CD4-positive, CD25-positive, alpha-beta regulatory T cell (primary cell): ENCODE results near the gene USF1. TPM values are rescaled to one million over a fixed set of nuclear protein-coding genes. Genes with fewer than 3 reads are reported as not detected.
"Not testable (repeated sequence)": the region's sequence is repeated elsewhere in the genome, so short reads cannot be mapped to it uniquely, and the experiment has no call there.

Experiments used
- ATAC-seq, 2 donors: fragments of 150-1000 bp; cut with Tn5 transposase; one replicate each; pipeline ENCODE4 v1.10.0; 2021; ENCODE audit warnings: low read depth in 2 of 2, moderate number of reproducible peaks in 2 of 2, moderate library complexity in 1 of 2
- DNase-seq, 3 donors: peaks; one replicate each; pipeline versions ENCODE4 v3.0.0 to v3.0.0-alpha.2; 2012 to 2022; ENCODE audit warnings: mixed read lengths in 1 of 3
- H3K27ac ChIP-seq: one replicate; pipeline ENCODE4 v1.7.0; 2013; ENCODE audit warnings: mild to moderate bottlenecking, low read length; ENCODE audit not compliant: insufficient read depth, poor library complexity, severe bottlenecking
- H3K27me3 ChIP-seq: one replicate; pipeline ENCODE4 v1.7.0; 2013; ENCODE audit warnings: low read length; ENCODE audit not compliant: control insufficient read depth, insufficient read depth
- H3K36me3 ChIP-seq: one replicate; pipeline ENCODE4 v1.7.0; 2013; ENCODE audit warnings: mild to moderate bottlenecking, low read length, moderate library complexity; ENCODE audit not compliant: control insufficient read depth, insufficient read depth
- H3K4me1 ChIP-seq: 2 replicates; pipeline ENCODE4 v1.7.0; 2013; ENCODE audit warnings: mild to moderate bottlenecking, low read length; ENCODE audit not compliant: insufficient read depth, control insufficient read depth, poor library complexity, severe bottlenecking
- H3K4me3 ChIP-seq: one replicate; pipeline ENCODE4 v1.7.0; 2013; ENCODE audit warnings: low read depth, mild to moderate bottlenecking, low read length, moderate library complexity
- H3K9me3 ChIP-seq, 2 experiments: 1 replicate in 1 of 2; 2 replicates in 1 of 2; pipeline ENCODE4 v1.7.0; 2013; ENCODE audit warnings: low read length in 2 of 2, mild to moderate bottlenecking in 1 of 2, moderate library complexity in 1 of 2; ENCODE audit not compliant: control insufficient read depth in 2 of 2
- H3K27ac Mint-ChIP-seq, 3 donors: one replicate each; pipeline ENCODE4 v1.8.0; 2020 to 2022; ENCODE audit warnings: mild to moderate bottlenecking in 3 of 3, mixed read lengths in 3 of 3, moderate library complexity in 2 of 3
- H3K27me3 Mint-ChIP-seq: one replicate; pipeline ENCODE4 v1.8.0; 2022; ENCODE audit warnings: mild to moderate bottlenecking, mixed read lengths
- H3K36me3 Mint-ChIP-seq: one replicate; pipeline ENCODE4 v1.8.0; 2020; ENCODE audit warnings: mixed read lengths
- H3K4me1 Mint-ChIP-seq, 4 donors: one replicate each; pipeline ENCODE4 v1.8.0; 2020 to 2022; ENCODE audit warnings: mixed read lengths in 4 of 4, mild to moderate bottlenecking in 1 of 4
- H3K4me3 Mint-ChIP-seq, 4 donors: one replicate each; pipeline ENCODE4 v1.8.0; 2020 to 2022; ENCODE audit warnings: mild to moderate bottlenecking in 4 of 4, mixed read lengths in 4 of 4, moderate library complexity in 3 of 4
- H3K9me3 Mint-ChIP-seq, 7 donors: one replicate each; pipeline ENCODE4 v1.8.0; 2020 to 2022; ENCODE audit warnings: mixed read lengths in 7 of 7, mild to moderate bottlenecking in 3 of 7, moderate library complexity in 2 of 7
- polyA plus RNA-seq, 4 donors: library from polyadenylated mRNA; unstranded; fragments of 300-500 nt; fragmentation: Illumina TruSeq; gene quantifications; one replicate each; pipeline ENCODE4 v1.2.3, GENCODE V29; 2021
- total RNA-seq: library from RNA; stranded (reverse); gene quantifications from one replicate; pipeline ENCODE4 v1.2.3, GENCODE V29; 2022

USF1 gene
- total and polyA plus RNA-seq, 5 donors from 2014 or later, result 4.2 to 102 (median 6.2) TPM

GRCh38 chr1:161020509-161021164 is 25.1 kb downstream of the USF1 start, which contains the start of gene F11R:
TSS of gene F11R (minus strand) at chr1:161021152. CDS start at chr1:161021073, 79 bp downstream.
- no peak for DNase-seq
- peaks cover 20% of the 10 kb centered on the region for H3K4me1 ChIP-seq
- Mint-ChIP-seq H3K36me3 (no peaks in the 10 kb centered on the region), H3K4me1 (peaks cover 11 to 33% (median 29%) of the 10 kb centered on the region in 4 donors), H3K4me3 (peak within 1 kb of the TSS; percentile 84 to 95 (median 92)), H3K27ac (peak within 1 kb of the TSS; percentile 86 to 89 (median 89)), H3K27me3 (peaks cover 8% of the 10 kb centered on the region), H3K9me3 (no peaks in the 10 kb centered on the region)
- peak within 1 kb of the TSS; percentile 48 for H3K27ac ChIP-seq
- ATAC-seq, result peak; percentile 5 to 19
- no peaks in the 10 kb centered on the region for H3K36me3 ChIP-seq
- H3K27me3 ChIP-seq, result no peaks in the 10 kb centered on the region
- no peaks in the 10 kb centered on the region for H3K9me3 ChIP-seq
- peak within 1 kb of the TSS; percentile 87 for H3K4me3 ChIP-seq

DNA sequence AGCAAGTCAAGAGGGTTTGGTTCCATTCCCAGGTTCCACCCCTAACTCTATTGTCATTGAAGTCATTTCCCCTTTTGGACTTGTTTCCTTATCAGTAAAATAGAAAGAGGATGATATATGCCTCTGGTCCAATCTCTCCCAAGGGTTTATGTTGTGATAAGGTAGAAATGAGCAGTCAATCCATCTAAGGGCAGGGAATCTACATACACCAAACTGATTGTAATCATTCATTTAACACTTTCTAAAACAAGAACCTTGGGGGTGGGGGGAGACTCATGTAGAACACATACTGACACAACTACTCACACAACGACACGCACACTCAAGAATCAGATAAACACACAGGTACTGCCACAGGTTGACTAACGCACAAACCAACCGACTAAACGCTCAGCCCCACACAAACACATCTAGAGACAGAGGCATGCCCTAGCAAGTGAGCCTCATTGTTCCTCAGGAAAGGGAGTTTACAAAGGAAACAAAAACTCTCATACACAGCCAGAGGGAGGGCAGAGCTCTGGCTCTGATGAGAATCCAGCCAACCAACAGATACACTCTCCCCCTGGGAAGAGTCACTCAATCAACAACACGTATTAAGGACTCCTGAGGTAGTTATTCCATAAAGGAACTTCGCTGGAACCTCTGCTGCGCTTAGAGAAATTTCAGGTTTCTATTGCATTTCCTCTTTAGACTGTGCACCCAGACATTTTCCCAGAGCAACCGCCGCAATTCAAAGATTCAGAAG is 25.9 kb downstream of the USF1 start:
- no peak for DNase-seq
- Mint-ChIP-seq H3K27me3 (peaks cover 8% of the 10 kb centered on the region), H3K4me1 (peaks cover 11 to 33% (median 29%) of the 10 kb centered on the region in 4 donors), H3K4me3 (peak overlapping the region; percentile 84 to 95 (median 92)), H3K27ac (peak overlapping the region; percentile 71 to 89 (median 86)), H3K36me3 (no peaks in the 10 kb centered on the region), H3K9me3 (no peaks in the 10 kb centered on the region)
- H3K27me3 ChIP-seq, result no peaks in the 10 kb centered on the region
- H3K36me3 ChIP-seq, result no peaks in the 10 kb centered on the region
- H3K27ac ChIP-seq, result no peak overlapping the region
- no peaks in the 10 kb centered on the region for H3K9me3 ChIP-seq
- no peak for ATAC-seq
- H3K4me1 ChIP-seq, result peaks cover 20% of the 10 kb centered on the region
- H3K4me3 ChIP-seq, result peak overlapping the region; percentile 82

GRCh38 chr1:161019111-161019660 is 26.6 kb downstream of the USF1 start:
- Mint-ChIP-seq H3K4me3 (peak overlapping the region in 3 of 4 donors; percentile 22 to 95 (median 84)), H3K27ac (peak overlapping the region in 1 of 3 donors; percentile 63), H3K4me1 (peaks cover 11 to 35% (median 32%) of the 10 kb centered on the region in 4 donors)
- H3K36me3 Mint-ChIP-seq, H3K4me3 ChIP-seq, H3K9me3 ChIP-seq, ATAC-seq, DNase-seq, H3K27me3 ChIP-seq, H3K27ac ChIP-seq, H3K9me3 Mint-ChIP-seq, H3K27me3 Mint-ChIP-seq, H3K36me3 ChIP-seq: not testable (repeated sequence)
- H3K4me1 ChIP-seq, result peaks cover 23% of the 10 kb centered on the region

DNA sequence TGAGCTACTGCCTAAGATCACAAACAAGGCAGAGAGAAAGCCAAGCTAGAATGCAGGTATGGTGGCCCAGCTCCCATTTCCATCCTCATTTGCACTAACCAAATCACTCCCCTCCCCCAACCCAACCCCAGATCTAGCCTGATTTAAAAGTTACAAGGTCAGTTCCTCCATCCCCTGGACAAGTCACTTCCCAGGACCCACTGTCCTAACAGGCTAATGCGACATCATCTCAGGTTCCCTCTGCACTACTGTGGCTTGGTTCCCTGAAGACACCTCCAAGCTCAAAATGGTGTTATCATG is 27.2 kb downstream of the USF1 start:
- Mint-ChIP-seq H3K27ac (peak overlapping the region in 1 of 3 donors; percentile 48), H3K36me3 (no peaks in the 10 kb centered on the region), H3K27me3 (peaks cover 8% of the 10 kb centered on the region), H3K4me3 (no peak overlapping the region), H3K9me3 (no peaks in the 10 kb centered on the region), H3K4me1 (peaks cover 11 to 41% (median 37%) of the 10 kb centered on the region in 4 donors)
- no peak for DNase-seq
- no peaks in the 10 kb centered on the region for H3K9me3 ChIP-seq
- peaks cover 29% of the 10 kb centered on the region for H3K4me1 ChIP-seq
- H3K27me3 ChIP-seq, result no peaks in the 10 kb centered on the region
- H3K36me3 ChIP-seq, result no peaks in the 10 kb centered on the region
- ATAC-seq, result no peak
- no peak overlapping the region for H3K4me3 ChIP-seq
- H3K27ac ChIP-seq, result no peak overlapping the region

GRCh38 chr1:161017756-161018630 is 27.8 kb downstream of the USF1 start:
- Histone ChIP-seq H3K4me3 (no peak overlapping the region), H3K9me3 (no peaks in the 10 kb centered on the region), H3K27ac (no peak overlapping the region), H3K36me3 (no peaks in the 10 kb centered on the region), H3K27me3 (no peaks in the 10 kb centered on the region), H3K4me1 (peaks cover 35% of the 10 kb centered on the region)
- Mint-ChIP-seq H3K27me3 (peaks cover 8% of the 10 kb centered on the region), H3K36me3 (no peaks in the 10 kb centered on the region), H3K9me3 (no peaks in the 10 kb centered on the region), H3K4me1 (peaks cover 11 to 47% (median 42%) of the 10 kb centered on the region in 4 donors), H3K27ac (peak overlapping the region in 2 of 3 donors; percentile 48 to 58), H3K4me3 (peak overlapping the region in 1 of 4 donors; percentile 69)
- DNase-seq (no peak), ATAC-seq (no peak)

GRCh38 chr1:161017181-161017580 is 28.6 kb downstream of the USF1 start:
- DNase-seq, H3K9me3 Mint-ChIP-seq, H3K36me3 Mint-ChIP-seq, H3K36me3 ChIP-seq, H3K27ac ChIP-seq, H3K27me3 Mint-ChIP-seq, H3K9me3 ChIP-seq, H3K4me3 ChIP-seq, ATAC-seq, H3K4me3 Mint-ChIP-seq, H3K27me3 ChIP-seq: not testable (repeated sequence)
- peaks cover 42% of the 10 kb centered on the region for H3K4me1 ChIP-seq
- peak overlapping the region in 1 of 3 donors; percentile 48 for H3K27ac Mint-ChIP-seq
- H3K4me1 Mint-ChIP-seq, result peaks cover 11 to 52% (median 43%) of the 10 kb centered on the region in 4 donors

- not testable (repeated sequence) for H3K9me3 Mint-ChIP-seq, H3K4me3 ChIP-seq, H3K27me3 Mint-ChIP-seq, H3K9me3 ChIP-seq, H3K36me3 ChIP-seq, ATAC-seq, H3K36me3 Mint-ChIP-seq, DNase-seq, H3K27me3 ChIP-seq, H3K4me3 Mint-ChIP-seq, H3K27ac ChIP-seq
- Mint-ChIP-seq H3K27ac (peak overlapping the region in 2 of 3 donors; percentile 20 to 83), H3K4me1 (peaks cover 11 to 52% (median 41%) of the 10 kb centered on the region in 4 donors)
- peaks cover 44% of the 10 kb centered on the region for H3K4me1 ChIP-seq
These were observed 29.1 kb downstream of the USF1 start for GRCh38 chr1:161016683-161017082.
